ENCODE measurements around the gene SH3TC2. TPM values are rescaled to one million over a fixed set of nuclear protein-coding genes. Genes with fewer than 3 reads are reported as not detected.

Gene SH3TC2
- total and polyA plus RNA-seq, 4 donors = 0.28 to 3.3 (median 0.64) TPM

DNA sequence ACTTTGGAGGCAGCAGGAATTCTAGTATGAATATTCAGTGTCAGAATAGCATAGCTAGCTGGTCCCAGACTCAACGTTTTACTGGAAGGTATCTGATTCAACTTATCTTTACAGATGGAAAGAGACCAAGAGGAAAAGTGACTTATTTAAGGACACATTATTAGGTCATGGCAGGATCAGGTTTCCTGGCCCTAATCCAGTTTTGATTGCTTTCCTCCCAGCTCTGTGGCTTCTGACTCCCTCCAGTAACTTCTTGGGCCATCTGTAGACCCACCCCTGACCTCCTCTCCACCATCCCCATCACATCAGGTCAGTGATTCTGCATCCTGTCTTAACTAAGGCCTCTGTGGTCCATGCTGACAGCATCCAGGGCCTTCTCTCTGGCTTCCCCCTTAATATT, 38.4 kb downstream of the SH3TC2 start:
- no peak for DNase-seq
- no peak for ATAC-seq (ENCODE audit: insufficient read depth, low FRiP score)
- H3K27me3 ChIP-seq (ENCODE audit: control insufficient read depth in 3 of 3, insufficient read depth in 3 of 3, low read length in 2 of 3) = no peaks in the 10 kb centered on the region
- H3K9ac ChIP-seq (ENCODE audit: insufficient read depth in 1 of 2, low read length in 2 of 2) = no peak overlapping the region
- peaks cover 0 to 10% (median 0%) of the 10 kb centered on the region in 5 donors for H3K4me1 ChIP-seq (ENCODE audit: control insufficient read depth in 5 of 5, insufficient read depth in 5 of 5, low read length in 5 of 5)
- H3K36me3 ChIP-seq (ENCODE audit: control insufficient read depth in 4 of 4, insufficient read depth in 4 of 4, low read length in 4 of 4) = no peaks in the 10 kb centered on the region
- H3K27ac ChIP-seq (ENCODE audit: low read depth in 1 of 2, low read length in 1 of 2) = no peak overlapping the region
- TF ChIP-seq, protein P1, sequence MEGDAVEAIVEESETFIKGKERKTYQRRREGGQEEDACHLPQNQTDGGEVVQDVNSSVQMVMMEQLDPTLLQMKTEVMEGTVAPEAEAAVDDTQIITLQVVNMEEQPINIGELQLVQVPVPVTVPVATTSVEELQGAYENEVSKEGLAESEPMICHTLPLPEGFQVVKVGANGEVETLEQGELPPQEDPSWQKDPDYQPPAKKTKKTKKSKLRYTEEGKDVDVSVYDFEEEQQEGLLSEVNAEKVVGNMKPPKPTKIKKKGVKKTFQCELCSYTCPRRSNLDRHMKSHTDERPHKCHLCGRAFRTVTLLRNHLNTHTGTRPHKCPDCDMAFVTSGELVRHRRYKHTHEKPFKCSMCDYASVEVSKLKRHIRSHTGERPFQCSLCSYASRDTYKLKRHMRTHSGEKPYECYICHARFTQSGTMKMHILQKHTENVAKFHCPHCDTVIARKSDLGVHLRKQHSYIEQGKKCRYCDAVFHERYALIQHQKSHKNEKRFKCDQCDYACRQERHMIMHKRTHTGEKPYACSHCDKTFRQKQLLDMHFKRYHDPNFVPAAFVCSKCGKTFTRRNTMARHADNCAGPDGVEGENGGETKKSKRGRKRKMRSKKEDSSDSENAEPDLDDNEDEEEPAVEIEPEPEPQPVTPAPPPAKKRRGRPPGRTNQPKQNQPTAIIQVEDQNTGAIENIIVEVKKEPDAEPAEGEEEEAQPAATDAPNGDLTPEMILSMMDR (IDR thresholded peaks at IDR 0.05; ENCODE audit: control extremely low read depth, extremely low read depth) = no peak
- 32 to 72% methylated on average over 1 of the region's 1 CpG for WGBS, 2 donors
- H3K9me3 ChIP-seq (ENCODE audit: control insufficient read depth in 4 of 4, insufficient read depth in 3 of 4, low read length in 3 of 4) = no peaks in the 10 kb centered on the region
- H3K4me3 ChIP-seq = no peak overlapping the region

GRCh38 chr5:149022200-149022599, 40.7 kb downstream of the SH3TC2 start:
- no peak for DNase-seq
- Histone ChIP-seq H3K9me3 (ENCODE audit: control insufficient read depth in 4 of 4, insufficient read depth in 3 of 4, low read length in 3 of 4) (no peaks in the 10 kb centered on the region), H3K36me3 (ENCODE audit: control insufficient read depth in 4 of 4, insufficient read depth in 4 of 4, low read length in 4 of 4) (no peaks in the 10 kb centered on the region), H3K4me1 (ENCODE audit: control insufficient read depth in 5 of 5, insufficient read depth in 5 of 5, low read length in 5 of 5) (peaks cover 0 to 10% (median 0%) of the 10 kb centered on the region in 5 donors), H3K9ac (ENCODE audit: insufficient read depth in 1 of 2, low read length in 2 of 2) (no peak overlapping the region), H3K27me3 (ENCODE audit: control insufficient read depth in 3 of 3, insufficient read depth in 3 of 3, low read length in 2 of 3) (no peaks in the 10 kb centered on the region), H3K27ac (ENCODE audit: low read depth in 1 of 2, low read length in 1 of 2) (no peak overlapping the region), H3K4me3 (no peak overlapping the region)
- WGBS, 2 donors = 92 to 94% methylated on average over 1 of the region's 1 CpG
- no peak for ATAC-seq (ENCODE audit: insufficient read depth, low FRiP score)
- TF ChIP-seq, protein P1 (IDR thresholded peaks at IDR 0.05; ENCODE audit: control extremely low read depth, extremely low read depth) = no peak

DNA sequence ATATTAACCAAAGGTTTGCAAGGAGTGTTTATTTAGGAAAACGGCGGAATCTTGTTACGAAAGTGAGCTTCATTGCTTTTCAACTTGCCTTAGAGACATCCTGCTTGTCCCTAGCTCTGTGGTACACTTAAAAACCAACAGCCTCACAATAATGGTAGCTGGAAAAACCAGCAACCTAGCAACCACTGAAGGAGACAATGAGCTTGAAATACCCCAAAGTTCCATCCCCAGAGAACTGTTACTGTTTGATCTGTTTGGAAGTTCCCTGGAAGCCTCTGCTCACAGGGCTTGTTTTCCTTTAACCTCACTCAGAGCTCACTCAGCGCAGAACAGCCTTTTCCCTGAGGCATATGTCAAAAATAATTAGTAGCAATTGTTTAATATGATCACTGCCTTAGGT, 43.2 kb downstream of the SH3TC2 start:
- 71 to 89% methylated on average over 4 of the region's 4 CpGs for WGBS, 2 donors
- peaks cover 0 to 8% (median 0%) of the 10 kb centered on the region in 5 donors for H3K4me1 ChIP-seq (ENCODE audit: control insufficient read depth in 5 of 5, insufficient read depth in 5 of 5, low read length in 5 of 5)
- H3K27me3 ChIP-seq (ENCODE audit: control insufficient read depth in 3 of 3, insufficient read depth in 3 of 3, low read length in 2 of 3) = no peaks in the 10 kb centered on the region
- no peak for ATAC-seq (ENCODE audit: insufficient read depth, low FRiP score)
- H3K27ac ChIP-seq (ENCODE audit: low read depth in 1 of 2, low read length in 1 of 2) = no peak overlapping the region
- H3K9me3 ChIP-seq (ENCODE audit: control insufficient read depth in 4 of 4, insufficient read depth in 3 of 4, low read length in 3 of 4) = no peaks in the 10 kb centered on the region
- H3K9ac ChIP-seq (ENCODE audit: insufficient read depth in 1 of 2, low read length in 2 of 2) = no peak overlapping the region
- H3K36me3 ChIP-seq (ENCODE audit: control insufficient read depth in 4 of 4, insufficient read depth in 4 of 4, low read length in 4 of 4) = no peaks in the 10 kb centered on the region
- DNase-seq = peak in 2 of 3 donors; percentile 28 to 38
- TF ChIP-seq, protein P1 (IDR thresholded peaks at IDR 0.05; ENCODE audit: control extremely low read depth, extremely low read depth) = no peak
- no peak overlapping the region for H3K4me3 ChIP-seq

GRCh38 chr5:149018909-149019443, 43.9 kb downstream of the SH3TC2 start:
- H3K4me3 ChIP-seq = no peak overlapping the region
- H3K27ac ChIP-seq (ENCODE audit: low read depth in 1 of 2, low read length in 1 of 2) = no peak overlapping the region
- no peak overlapping the region for H3K9ac ChIP-seq (ENCODE audit: insufficient read depth in 1 of 2, low read length in 2 of 2)
- no peaks in the 10 kb centered on the region for H3K36me3 ChIP-seq (ENCODE audit: control insufficient read depth in 4 of 4, insufficient read depth in 4 of 4, low read length in 4 of 4)
- TF ChIP-seq, protein P1 (IDR thresholded peaks at IDR 0.05; ENCODE audit: control extremely low read depth, extremely low read depth) = no peak
- H3K27me3 ChIP-seq (ENCODE audit: control insufficient read depth in 3 of 3, insufficient read depth in 3 of 3, low read length in 2 of 3) = no peaks in the 10 kb centered on the region
- peaks cover 0 to 7% (median 0%) of the 10 kb centered on the region in 5 donors for H3K4me1 ChIP-seq (ENCODE audit: control insufficient read depth in 5 of 5, insufficient read depth in 5 of 5, low read length in 5 of 5)
- DNase-seq = peak in 2 of 3 donors; percentile 83 to 92
- whole genome bisulfite sequencing, 2 donors = 18 to 47% methylated on average over 2 of the region's 2 CpGs
- no peaks in the 10 kb centered on the region for H3K9me3 ChIP-seq (ENCODE audit: control insufficient read depth in 4 of 4, insufficient read depth in 3 of 4, low read length in 3 of 4)
- ATAC-seq (ENCODE audit: insufficient read depth, low FRiP score) = no peak

All from lung (tissue), 12 donors.